Activated T-cell treated with anti-CD3 and anti-CD28 coated beads for 4 hours (primary cell): ENCODE data around the gene SFN.
"Not testable (repeated sequence)": the region's sequence is repeated elsewhere in the genome, so short reads cannot be mapped to it uniquely, and the experiment has no call there.

ENCODE experiments used
- DNase-seq: peaks from one replicate; pipeline ENCODE4 v3.0.0-alpha.2; 2020

SFN gene

GRCh38 chr1:26839779-26840178 lies 23.2 kb upstream of the SFN start:
- no peak for DNase-seq

- no peak for DNase-seq
These were observed 18.3 kb upstream of the SFN start for GRCh38 chr1:26844424-26845196.

GRCh38 chr1:26847826-26848225 lies 15.1 kb upstream of the SFN start:
- not testable (repeated sequence) for DNase-seq

- DNase-seq: no peak
These were observed 14.4 kb upstream of the SFN start for GRCh38 chr1:26848499-26848898.

- DNase-seq: no peak
These were observed 13.8 kb upstream of the SFN start for GRCh38 chr1:26848941-26849774.

- no peak for DNase-seq
These were observed 11.8 kb upstream of the SFN start for GRCh38 chr1:26851106-26851684.

GRCh38 chr1:26852701-26853100 lies 10.2 kb upstream of the SFN start:
- DNase-seq: no peak

- DNase-seq: peak; percentile 86
These were observed 9.8 kb upstream of the SFN start for GRCh38 chr1:26853156-26853555.

GRCh38 chr1:26853600-26853999 lies 9.3 kb upstream of the SFN start:
- DNase-seq: no peak

GRCh38 chr1:26854906-26855305 lies 8.0 kb upstream of the SFN start:
- no peak for DNase-seq

- DNase-seq: no peak
These were observed 7.3 kb upstream of the SFN start for GRCh38 chr1:26855636-26856035.

GRCh38 chr1:26856181-26856580 lies 6.8 kb upstream of the SFN start:
- no peak for DNase-seq

GRCh38 chr1:26856604-26857469 lies 6.1 kb upstream of the SFN start:
- DNase-seq: no peak

GRCh38 chr1:26857473-26858060 lies 5.4 kb upstream of the SFN start:
- no peak for DNase-seq

GRCh38 chr1:26858160-26858559 lies 4.8 kb upstream of the SFN start:
- DNase-seq: no peak

GRCh38 chr1:26858891-26859640 lies 3.9 kb upstream of the SFN start:
- no peak for DNase-seq

- DNase-seq: no peak
These were observed 1.7 kb upstream of the SFN start for GRCh38 chr1:26861286-26861701.

- DNase-seq: no peak
These were observed 1.0 kb upstream of the SFN start for GRCh38 chr1:26861889-26862378.

GRCh38 chr1:26863685-26864077 lies 732 bp downstream of the SFN start:
- no peak for DNase-seq

- peak; percentile 90 for DNase-seq
These were observed 1.9 kb downstream of the SFN start for GRCh38 chr1:26864610-26865480.
